ENCODE measurements around the gene CABLES2. TPM values are rescaled to one million over a fixed set of nuclear protein-coding genes. Genes with fewer than 3 reads are reported as not detected.

Gene CABLES2
- total and polyA plus RNA-seq, 2 of the 4 experiments (the other 2 are of a cell fraction): 1.4 to 5.1 TPM

- H3K4me3 ChIP-seq (ENCODE audit: insufficient read depth, low read depth, low read length): no peak overlapping the region
- H2BK15ac ChIP-seq (ENCODE audit: low read depth, low read length): no peak overlapping the region
- no peaks in the 10 kb centered on the region for H3K9me1 ChIP-seq (ENCODE audit: insufficient read depth, low read length)
- no peak overlapping the region for H3K4ac ChIP-seq (ENCODE audit: low read depth, low read length)
- H4K8ac ChIP-seq (ENCODE audit: low read depth in 2 of 2, low read length in 2 of 2): no peak overlapping the region
- no peak overlapping the region for H2AK5ac ChIP-seq (ENCODE audit: low read depth, low read length)
- no peak overlapping the region for H3K27ac ChIP-seq (ENCODE audit: insufficient read depth, low read length)
- no peak overlapping the region for H2BK120ac ChIP-seq (ENCODE audit: low read depth, low read length)
- in situ Hi-C loops (cut with MboI; ENCODE audit: low sequenced_read_pairs) (no loop called here), intact Hi-C loops (cut with micrococcal nuclease) (no loop called here), dilution Hi-C loops (cut with HindIII; ENCODE audit: low sequenced_read_pairs, unreplicated experiment) (no loop called here)
- H4K5ac ChIP-seq (ENCODE audit: low read depth, low read length): no peak overlapping the region
- no peak overlapping the region for H3K9ac ChIP-seq (ENCODE audit: low read depth, low read length)
- H2BK5ac ChIP-seq (ENCODE audit: low read depth, low read length, poor library complexity, severe bottlenecking): no peak overlapping the region
- POLR2A ChIA-PET (ENCODE audit: unreplicated experiment): no interaction called here
- no peak overlapping the region for H3K18ac ChIP-seq (ENCODE audit: low read depth, low read length)
- H3K9me3 ChIP-seq (ENCODE audit: control insufficient read depth, insufficient read depth, low read length): no peaks in the 10 kb centered on the region
- peak overlapping the region; percentile 37 for H2AK9ac ChIP-seq (replicated peaks; ENCODE audit: low read depth, low read length, poor library complexity)
- no peak overlapping the region for H3K56ac ChIP-seq (ENCODE audit: extremely low read depth, insufficient read depth, low read length)
- peaks cover 10 to 17% of the 10 kb centered on the region in 2 experiments; a peak in 2 of 4 replicates for H3K79me1 ChIP-seq (ENCODE audit: low read depth in 1 of 2, low read length in 2 of 2)
- H3K14ac ChIP-seq (replicated peaks; ENCODE audit: low read depth, low read length): no peak overlapping the region
- peaks cover 8% of the 10 kb centered on the region; the same call in 1 of the 2 replicates for H4K20me1 ChIP-seq (ENCODE audit: insufficient read depth, low read length)
- 87% methylated on average over 11 of the region's 13 CpGs; no CpG with 5 or more reads in 1 of the 2 experiments for WGBS, 2 experiments (ENCODE audit: extremely low coverage in 2 of 2, insufficient read length in 1 of 2)
- H3K36me3 ChIP-seq (ENCODE audit: control insufficient read depth, insufficient read depth, low read length): peaks cover 1% of the 10 kb centered on the region; the same call in 1 of the 2 replicates
- peaks cover under 1% of the 10 kb centered on the region; the same call in 1 of the 2 replicates for H3K27me3 ChIP-seq (ENCODE audit: control insufficient read depth, insufficient read depth, low read length)
- H4K91ac ChIP-seq (ENCODE audit: insufficient read depth, low read depth, low read length): no peak overlapping the region
- no peak overlapping the region for H2BK20ac ChIP-seq (ENCODE audit: low read depth, low read length)
- H3K4me2 ChIP-seq (ENCODE audit: low read depth, low read length): no peak overlapping the region
- H3K4me1 ChIP-seq (ENCODE audit: control insufficient read depth, insufficient read depth, low read length): peaks cover 6% of the 10 kb centered on the region; the same call in 1 of the 2 replicates
- H2AFZ ChIP-seq (replicated peaks; ENCODE audit: low read length, poor library complexity): no peak overlapping the region
- ATAC-seq (ENCODE audit: low read depth) (no peak), DNase-seq (no peak)
- BruUV-seq (replicated peaks): no TSS peak
- TF ChIP-seq RFX5 (IDR thresholded peaks at IDR 0.05; ENCODE audit: low read depth, low read length): no peak
- CTCF ChIA-PET: no interaction called here
- no peak overlapping the region for H3K23ac ChIP-seq (ENCODE audit: low read depth, low read length)
Measured at GRCh38 chr20:62403331-62403730, 3.8 kb downstream of the CABLES2 start.

Data from IMR-90 (cell line).